GM21423 (cell line): ENCODE results near the gene CACNG6.
"Not testable (repeated sequence)": the region's sequence is repeated elsewhere in the genome, so short reads cannot be mapped to it uniquely, and the experiment has no call there.

Experiments used
- ATAC-seq: cut with Tn5 transposase; IDR thresholded peaks from one replicate; pipeline ENCODE4 v1.9.1; 2021; ENCODE audit warnings: mild to moderate bottlenecking, moderate library complexity; ENCODE audit not compliant: unreplicated experiment

The CACNG6 gene

GRCh38 chr19:53991224-53992113 is at the start of gene CACNG6:
Gene CACNG6 (plus strand): TSS chr19:53991637. CDS start chr19:53992878, 1,241 bp downstream.
- ATAC-seq, result no peak

GRCh38 chr19:53942001-53942786 is 49.2 kb upstream of the CACNG6 start:
- ATAC-seq, result no peak

GRCh38 chr19:53944416-53944815 is 47.0 kb upstream of the CACNG6 start:
- ATAC-seq, result no peak

- no peak for ATAC-seq
Measured at GRCh38 chr19:53944933-53945332, 46.5 kb upstream of the CACNG6 start.

DNA sequence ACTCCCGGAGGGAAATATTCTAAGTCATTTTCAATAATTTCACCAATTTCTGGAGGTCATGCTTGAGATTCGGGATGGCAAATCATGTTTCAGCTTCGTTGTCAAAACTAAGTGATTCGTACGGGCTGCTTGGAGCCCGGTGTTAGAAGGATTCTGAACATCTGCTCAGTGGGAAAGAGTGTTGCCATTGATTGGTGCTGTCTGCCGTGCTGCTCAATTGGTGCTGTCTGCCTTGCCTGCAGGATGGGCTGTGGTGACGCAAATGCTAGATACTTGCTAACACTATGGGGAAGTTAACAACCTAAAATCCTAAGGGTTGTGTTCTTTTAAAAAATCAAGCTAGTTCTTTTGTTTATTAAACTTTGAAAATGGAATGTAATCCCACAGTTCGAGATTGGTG is 46.0 kb upstream of the CACNG6 start:
- ATAC-seq, result no peak

GRCh38 chr19:53945998-53946397 is 45.4 kb upstream of the CACNG6 start:
- ATAC-seq, result no peak

- ATAC-seq, result no peak
Measured at GRCh38 chr19:53947624-53948023, 43.8 kb upstream of the CACNG6 start.

DNA sequence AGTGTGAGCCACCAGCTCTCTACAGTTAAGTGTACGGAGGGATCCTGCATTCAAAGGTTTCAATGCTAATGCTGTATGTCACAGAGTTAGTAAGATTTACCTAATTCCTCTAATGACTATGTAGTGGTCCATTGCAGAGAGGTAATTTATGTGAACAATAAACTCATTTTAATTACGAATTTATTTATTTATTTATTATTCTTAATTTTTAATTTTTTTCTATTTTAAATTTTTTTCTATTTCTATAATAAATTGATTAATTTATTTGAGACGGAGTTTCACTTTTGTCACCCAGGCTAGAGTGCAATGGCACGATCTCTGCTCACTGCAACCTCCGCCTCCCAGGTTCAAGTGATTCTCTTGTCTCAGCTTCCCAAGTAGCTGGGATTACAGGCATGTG is 42.8 kb upstream of the CACNG6 start:
- ATAC-seq, result not testable (repeated sequence)

DNA sequence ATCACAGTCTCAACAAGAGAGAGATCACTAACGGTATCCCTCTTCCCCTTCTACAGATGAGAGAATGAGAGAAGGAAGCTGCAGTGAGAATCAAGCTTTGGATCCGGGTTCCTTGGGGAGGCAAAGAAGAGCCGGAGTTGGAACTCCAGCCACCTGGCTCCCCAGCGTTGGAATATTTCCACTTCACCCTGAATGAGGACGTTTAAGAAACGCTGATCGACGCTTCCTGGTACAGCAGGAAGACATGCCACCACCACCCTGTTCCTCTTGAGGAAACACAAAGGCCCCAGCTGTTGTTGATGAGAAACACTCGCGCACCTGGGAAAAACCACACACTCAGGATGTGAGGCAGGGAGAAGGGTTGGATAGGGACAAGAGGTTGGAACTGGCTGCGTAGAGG is 40.0 kb upstream of the CACNG6 start:
- ATAC-seq, result no peak

- no peak for ATAC-seq
Measured at GRCh38 chr19:53951947-53952346, 39.5 kb upstream of the CACNG6 start.

DNA sequence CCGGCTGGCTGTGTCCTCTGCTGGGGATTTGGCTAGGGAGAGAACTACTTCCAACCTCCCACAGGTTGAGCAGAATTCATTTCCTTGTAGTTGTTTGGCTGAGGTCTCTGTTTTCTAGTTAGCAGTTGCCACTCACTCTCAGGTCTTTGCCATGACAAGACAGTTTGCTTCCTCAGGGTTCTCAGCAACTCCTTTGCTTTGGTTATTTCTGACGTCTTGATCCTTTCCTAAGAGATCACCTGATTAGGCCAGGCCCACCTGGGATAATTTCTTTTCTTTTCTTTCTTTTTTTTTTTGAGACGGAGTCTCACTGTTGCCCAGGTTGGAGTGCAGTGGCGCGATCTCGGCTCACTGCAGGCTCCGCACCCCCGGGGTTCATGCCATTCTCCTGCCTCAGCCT is 38.1 kb upstream of the CACNG6 start:
- ATAC-seq, result no peak

GRCh38 chr19:53957448-53958167 is 33.8 kb upstream of the CACNG6 start:
- ATAC-seq, result no peak

GRCh38 chr19:53958168-53958571 is 33.3 kb upstream of the CACNG6 start:
- no peak for ATAC-seq

- ATAC-seq, result no peak
Measured at GRCh38 chr19:53958823-53959757, 32.3 kb upstream of the CACNG6 start.

DNA sequence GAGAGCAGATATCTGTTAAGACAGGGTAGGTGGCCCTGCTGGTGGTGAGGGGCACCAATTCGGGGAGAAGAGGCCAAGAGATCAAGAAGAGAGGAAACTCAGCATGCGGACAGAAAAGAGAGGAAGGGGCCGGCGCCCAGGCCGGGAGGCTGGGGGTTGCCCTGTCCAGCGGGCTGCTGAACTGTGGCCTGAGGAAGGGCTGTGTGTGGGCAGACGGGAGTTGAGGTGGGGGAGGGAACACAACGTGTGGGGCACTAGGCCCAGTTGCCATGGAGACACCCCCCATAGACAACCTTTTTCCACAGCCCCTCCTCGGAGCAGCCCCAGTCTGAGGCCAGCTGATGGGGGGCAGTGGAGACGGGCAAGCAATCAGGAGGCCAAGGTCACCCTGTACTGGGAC is 31.2 kb upstream of the CACNG6 start:
- ATAC-seq, result no peak

DNA sequence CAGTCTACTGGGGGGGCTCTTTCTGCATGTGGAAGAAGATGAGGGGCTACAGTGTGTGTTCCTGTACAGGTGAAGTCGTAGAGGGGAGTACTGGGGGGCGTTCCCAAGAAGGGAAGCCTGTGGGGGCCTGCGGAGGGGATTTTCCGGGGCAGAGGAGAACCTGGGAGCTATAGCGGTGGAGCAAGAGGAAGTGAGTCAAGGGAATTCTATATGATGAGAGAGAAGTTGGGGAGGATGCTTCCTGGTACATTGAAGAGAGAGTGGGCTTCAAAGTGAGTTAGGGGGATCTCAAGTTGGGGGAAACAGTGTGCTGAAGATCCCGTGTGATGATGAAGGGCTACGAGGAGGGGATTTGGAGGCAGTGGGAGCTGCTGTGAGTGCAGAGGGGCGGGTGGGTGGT is 30.6 kb upstream of the CACNG6 start:
- no peak for ATAC-seq

- no peak for ATAC-seq
Measured at GRCh38 chr19:53961523-53962356, 29.7 kb upstream of the CACNG6 start.

GRCh38 chr19:53962887-53963431 is 28.5 kb upstream of the CACNG6 start, which contains the start of gene CACNG8:
Gene CACNG8 (plus strand): TSS chr19:53962937.
- no peak for ATAC-seq

- ATAC-seq, result no peak
Measured at GRCh38 chr19:53965091-53965490, 26.3 kb upstream of the CACNG6 start.
